Activated naive CD8-positive, alpha-beta T cell treated with anti-CD3 and anti-CD28 coated beads, Interleukin-2, amount 50 U/mL, for 16 hours (primary cell): Measurements from ENCODE around the gene BPGM.

Source experiments
- DNase-seq: peaks from one replicate; pipeline ENCODE4 v3.0.0-alpha.2; 2020; ENCODE audit warnings: low read depth, low spot score

Gene BPGM

GRCh38 chr7:134697205-134697886 is 50.7 kb downstream of the BPGM start:
- no peak for DNase-seq

GRCh38 chr7:134698481-134698880 is 51.8 kb downstream of the BPGM start:
- DNase-seq = no peak

- DNase-seq = no peak
Observed at GRCh38 chr7:134699021-134699818, 52.6 kb downstream of the BPGM start.

- DNase-seq = no peak
Observed at GRCh38 chr7:134699899-134700298, 53.2 kb downstream of the BPGM start.

GRCh38 chr7:134701272-134701671 is 54.6 kb downstream of the BPGM start:
- DNase-seq = no peak

GRCh38 chr7:134702366-134703240 is 56.0 kb downstream of the BPGM start:
- no peak for DNase-seq

- no peak for DNase-seq
Observed at GRCh38 chr7:134703241-134703594, 56.6 kb downstream of the BPGM start.

GRCh38 chr7:134703782-134704181 is 57.1 kb downstream of the BPGM start:
- no peak for DNase-seq

- no peak for DNase-seq
Observed at GRCh38 chr7:134704827-134705226, 58.2 kb downstream of the BPGM start.

- no peak for DNase-seq
Observed at GRCh38 chr7:134705716-134706115, 59.1 kb downstream of the BPGM start.

- no peak for DNase-seq
Observed at GRCh38 chr7:134706468-134706867, 59.8 kb downstream of the BPGM start.

- DNase-seq = no peak
Observed at GRCh38 chr7:134707663-134708378, 61.2 kb downstream of the BPGM start.

GRCh38 chr7:134708692-134709091 is 62.0 kb downstream of the BPGM start:
- no peak for DNase-seq

- no peak for DNase-seq
Observed at GRCh38 chr7:134709197-134709596, 62.5 kb downstream of the BPGM start.

GRCh38 chr7:134710511-134710853 is 63.8 kb downstream of the BPGM start:
- DNase-seq = no peak

GRCh38 chr7:134710854-134711624 is 64.4 kb downstream of the BPGM start:
- peak; percentile 4 for DNase-seq

- DNase-seq = no peak
Observed at GRCh38 chr7:134712196-134712595, 65.5 kb downstream of the BPGM start.

GRCh38 chr7:134714470-134715205 is 68.0 kb downstream of the BPGM start:
- DNase-seq = no peak

- DNase-seq = no peak
Observed at GRCh38 chr7:134718211-134718875, 71.7 kb downstream of the BPGM start.
